B cell (primary cell): ENCODE data around the gene GBX1. TPM values are rescaled to one million over a fixed set of nuclear protein-coding genes. Genes with fewer than 3 reads are reported as not detected.

Source experiments
- ATAC-seq: fragments of 200-7000 bp; cut with Tn5 transposase; one replicate; pipeline ENCODE4 v1.10.0; 2021; ENCODE audit warnings: low read depth, mild to moderate bottlenecking, moderate number of reproducible peaks, moderate library complexity
- CTCF ChIA-PET: fragments of 350-600 bp; sonication (Branson Sonifier 250); formaldehyde crosslinking; loops from one replicate; lab custom pipeline; 2021; ENCODE audit warnings: antibody characterized with exemption, inconsistent platforms; lab: Charles Lee
- POLR2A ChIA-PET: fragments of 350-600 bp; sonication (Branson Sonifier 250); formaldehyde crosslinking; loops from one replicate; lab custom pipeline; 2021; ENCODE audit warnings: antibody characterized with exemption; lab: Charles Lee
- DNase-seq: peaks from one replicate; pipeline ENCODE4 v3.0.0; 2013
- H2AFZ ChIP-seq: 2 replicates; pipeline ENCODE4 v1.6.1; 2012; ENCODE audit warnings: mild to moderate bottlenecking, low read depth, low read length; ENCODE audit not compliant: insufficient read depth, poor library complexity, severe bottlenecking
- H3K27ac ChIP-seq, 2 donors: 1 replicate in 1 of 2; 2 replicates in 1 of 2; pipeline ENCODE4 v1.5.1; 2012 to 2013; ENCODE audit warnings: low read length in 2 of 2, mild to moderate bottlenecking in 2 of 2, moderate library complexity in 1 of 2
- H3K27me3 ChIP-seq, 4 experiments: fragments of 200-600 bp in 1 of 4; sonication (generic) in 1 of 4; replicated peaks in 1 of 4; 1 replicate in 2 of 4; 2 replicates in 2 of 4; pipeline versions ENCODE4 v1.6.1 to v1.7.0; 2013 to 2016; ENCODE audit warnings: low read length in 3 of 4, mild to moderate bottlenecking in 2 of 4, mixed read lengths in 1 of 4, moderate library complexity in 1 of 4; ENCODE audit not compliant: insufficient read depth in 4 of 4, control insufficient read depth in 3 of 4; ENCODE audit errors: control extremely low read depth in 1 of 4
- H3K36me3 ChIP-seq, 2 experiments: replicated peaks in 1 of 2; 1 replicate in 1 of 2; 2 replicates in 1 of 2; pipeline versions ENCODE4 v1.6.1 to v1.7.1; 2013; ENCODE audit warnings: low read length in 1 of 2; ENCODE audit not compliant: insufficient read depth in 2 of 2, control insufficient read depth in 1 of 2; ENCODE audit errors: control extremely low read depth in 1 of 2, extremely low read depth in 1 of 2
- H3K4me1 ChIP-seq, 2 donors: fragments of 200-600 bp in 1 of 2; sonication (generic) in 1 of 2; 1 replicate in 1 of 2; 2 replicates in 1 of 2; pipeline versions ENCODE4 v1.5.1 to v1.6.1; 2013 to 2017; ENCODE audit warnings: low read length in 2 of 2; ENCODE audit not compliant: control insufficient read depth in 2 of 2, insufficient read depth in 2 of 2
- H3K4me2 ChIP-seq: replicated peaks from 2 replicates; pipeline ENCODE3; 2012; ENCODE audit warnings: mild to moderate bottlenecking, low read depth, low read length; ENCODE audit not compliant: poor library complexity, severe bottlenecking
- H3K4me3 ChIP-seq, 5 experiments: fragments of 200-600 bp in 1 of 5; sonication (generic) in 1 of 5; 1 replicate in 3 of 5; 2 replicates in 2 of 5; pipeline versions ENCODE4 v1.5.1 to v1.7.0; 2011 to 2016; ENCODE audit warnings: low read length in 4 of 5, mild to moderate bottlenecking in 4 of 5, low read depth in 2 of 5, control low read depth in 1 of 5, moderate library complexity in 1 of 5; ENCODE audit not compliant: insufficient read depth in 1 of 5; ENCODE audit errors: control extremely low read depth in 1 of 5, extremely low read depth in 1 of 5
- H3K79me2 ChIP-seq: fragments of 200-600 bp; sonication (generic); one replicate; pipeline ENCODE4 v1.6.0; 2016; ENCODE audit warnings: low read length; ENCODE audit not compliant: control insufficient read depth, insufficient read depth
- H3K9ac ChIP-seq: fragments of 200-600 bp; sonication (generic); 2 replicates; pipeline ENCODE4 v1.6.1; 2017; ENCODE audit warnings: mild to moderate bottlenecking, low read length, moderate library complexity
- H3K9me3 ChIP-seq, 3 donors: one replicate each; pipeline versions ENCODE4 v1.6.1 to v1.7.1; 2013; ENCODE audit warnings: low read length in 2 of 3; ENCODE audit not compliant: control insufficient read depth in 2 of 3, insufficient read depth in 1 of 3; ENCODE audit errors: control extremely low read depth in 1 of 3
- H4K20me1 ChIP-seq: 2 replicates; pipeline ENCODE4 v1.6.0; 2012; ENCODE audit warnings: mild to moderate bottlenecking, low read length; ENCODE audit not compliant: insufficient read depth, control insufficient read depth, poor library complexity, severe bottlenecking
- H3K27ac Mint-ChIP-seq: one replicate; pipeline ENCODE4 v1.8.0; 2021; ENCODE audit warnings: mixed read lengths
- H3K27me3 Mint-ChIP-seq: one replicate; pipeline ENCODE4 v1.8.0; 2021; ENCODE audit warnings: mixed read lengths
- H3K4me1 Mint-ChIP-seq: one replicate; pipeline ENCODE4 v1.8.0; 2021; ENCODE audit warnings: mixed read lengths
- H3K4me3 Mint-ChIP-seq: one replicate; pipeline ENCODE4 v1.8.0; 2021; ENCODE audit warnings: mixed read lengths
- H3K9me3 Mint-ChIP-seq: one replicate; pipeline ENCODE4 v1.8.0; 2022; ENCODE audit warnings: mixed read lengths; ENCODE audit not compliant: insufficient read depth
- CTCF ChIP-seq: fragments of 200-600 bp; IDR thresholded peaks from one replicate; pipeline ENCODE4 v1.8.0; 2022; ENCODE audit warnings: antibody characterized with exemption, mild to moderate bottlenecking
- EZH2 ChIP-seq: IDR thresholded peaks from 2 replicates; pipeline ENCODE4 v1.6.1; 2012; ENCODE audit warnings: borderline replicate concordance, low read depth, mild to moderate bottlenecking, moderate library complexity, low read length; ENCODE audit not compliant: insufficient read depth, poor library complexity, severe bottlenecking
- WGBS: methylation state at CpG from one replicate; pipeline ENCODE4 v1.1.5; 2013; ENCODE audit warnings: missing lambda C conversion rate; ENCODE audit not compliant: insufficient coverage; 5-methylcytosine and 5-hydroxymethylcytosine counted together
- intact Hi-C: fragments of 100-400 bp; cut with micrococcal nuclease; formaldehyde crosslinking; loops from one replicate; pipeline ENCODE4 v1.10.0; 2022
- polyA plus RNA-seq: library from polyadenylated mRNA; depleted of rRNA; stranded (reverse); fragments of >200 nt; gene quantifications from 2 replicates; pipeline ENCODE4 v1.2.3, GENCODE V29; 2012
- total RNA-seq, 2 donors: library from RNA; stranded (reverse); fragments of 120-200 nt in 1 of 2; gene quantifications; 1 replicate in 1 of 2; 2 replicates in 1 of 2; pipeline versions ENCODE4 v1.2.3 to v1.2.4, GENCODE V29; 2013 to 2022

Gene GBX1
- total and polyA plus RNA-seq, 2 donors (not counting 1 experiment from before 2014, with no cell fraction given): not detected

DNA sequence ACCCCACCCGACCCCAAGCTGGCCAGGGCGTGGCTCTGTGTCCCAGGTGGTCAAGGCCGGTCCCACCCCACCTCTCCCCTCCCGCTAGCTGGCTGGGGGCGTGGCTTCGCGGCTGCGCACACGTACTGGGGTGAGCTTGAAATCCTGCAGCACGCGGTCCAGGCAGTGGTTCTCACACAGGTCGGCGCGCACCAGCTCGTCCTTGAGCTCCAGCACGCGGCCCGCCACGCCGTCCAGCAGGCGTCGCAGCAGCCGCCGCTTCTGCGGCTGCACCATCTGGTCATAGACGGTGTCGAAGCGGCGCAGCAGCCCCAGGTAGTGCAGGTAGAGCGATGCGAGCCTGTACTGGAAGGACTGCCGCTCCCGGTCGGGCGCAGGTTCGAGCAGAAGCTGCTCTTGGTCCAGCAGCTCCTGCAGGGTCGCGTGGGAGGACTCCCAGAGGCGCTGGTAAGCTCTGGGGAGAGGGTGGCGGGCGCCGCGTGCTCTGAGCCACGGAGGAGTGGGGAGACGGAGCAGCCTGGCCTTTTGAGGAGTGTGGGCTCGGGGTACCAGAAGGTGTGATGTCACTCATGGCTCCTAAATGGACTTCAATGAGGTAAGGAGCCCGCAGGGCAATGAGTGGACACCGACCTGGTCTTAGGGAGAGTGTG lies 37.0 kb upstream of the GBX1 start:
- H3K27ac Mint-ChIP-seq: no peak overlapping the region
- CTCF ChIA-PET: no interaction called here
- no peaks in the 10 kb centered on the region for H3K36me3 ChIP-seq
- H3K4me3 ChIP-seq: no peak overlapping the region
- H3K27ac ChIP-seq: no peak overlapping the region
- DNase-seq: no peak
- TF ChIP-seq CTCF (no peak), EZH2 (no peak)
- no peak overlapping the region for H3K4me3 Mint-ChIP-seq
- no peak overlapping the region for H3K9ac ChIP-seq
- no peaks in the 10 kb centered on the region for H4K20me1 ChIP-seq
- no peaks in the 10 kb centered on the region for H3K9me3 ChIP-seq
- no peak for ATAC-seq
- no peak overlapping the region for H2AFZ ChIP-seq
- POLR2A ChIA-PET: no interaction called here
- peaks cover 0 to 22% (median 1%) of the 10 kb centered on the region in 4 experiments for H3K27me3 ChIP-seq
- no peak overlapping the region for H3K4me2 ChIP-seq
- no peaks in the 10 kb centered on the region for H3K9me3 Mint-ChIP-seq
- H3K79me2 ChIP-seq: no peaks in the 10 kb centered on the region
- H3K27me3 Mint-ChIP-seq: peaks cover 23% of the 10 kb centered on the region
- intact Hi-C loops: no loop called here
- no peaks in the 10 kb centered on the region for H3K4me1 Mint-ChIP-seq
- no peaks in the 10 kb centered on the region for H3K4me1 ChIP-seq
- 85% methylated on average over 47 of the region's 48 CpGs for WGBS

DNA sequence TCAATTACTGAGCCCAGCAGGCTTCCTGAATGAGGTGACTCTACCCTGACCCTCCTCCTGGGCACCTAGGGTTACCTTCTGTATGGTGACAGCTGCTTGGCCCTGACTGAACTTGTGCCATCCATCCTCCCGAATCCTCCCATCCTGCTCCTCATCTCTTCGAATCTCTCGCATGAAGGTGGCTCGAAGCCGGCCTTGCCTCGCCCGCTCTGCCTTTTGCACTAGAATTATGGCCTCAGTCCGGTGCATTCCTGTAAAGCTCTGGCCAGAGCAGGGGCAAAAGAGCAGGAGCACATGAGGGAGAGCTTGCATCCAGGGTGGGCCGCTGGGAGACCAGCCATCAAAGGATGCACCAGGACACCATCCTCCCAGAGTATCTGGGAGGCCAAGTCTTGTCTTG lies 35.3 kb upstream of the GBX1 start:
- H3K27me3 Mint-ChIP-seq: peaks cover 23% of the 10 kb centered on the region
- POLR2A ChIA-PET: no interaction called here
- TF ChIP-seq EZH2 (no peak), CTCF (no peak)
- H3K4me1 Mint-ChIP-seq: no peaks in the 10 kb centered on the region
- ATAC-seq (no peak), DNase-seq (no peak)
- H3K27ac ChIP-seq: no peak overlapping the region
- H3K4me1 ChIP-seq: no peaks in the 10 kb centered on the region
- no peaks in the 10 kb centered on the region for H3K79me2 ChIP-seq
- peaks cover 0 to 26% (median 1%) of the 10 kb centered on the region in 4 experiments for H3K27me3 ChIP-seq
- no peak overlapping the region for H3K4me2 ChIP-seq
- intact Hi-C loops: no loop called here
- no peaks in the 10 kb centered on the region for H3K9me3 Mint-ChIP-seq
- H2AFZ ChIP-seq: no peak overlapping the region
- H3K27ac Mint-ChIP-seq: no peak overlapping the region
- CTCF ChIA-PET: no interaction called here
- H3K9me3 ChIP-seq: no peaks in the 10 kb centered on the region
- H3K4me3 Mint-ChIP-seq: no peak overlapping the region
- 98% methylated on average over 6 of the region's 9 CpGs for WGBS
- H3K36me3 ChIP-seq: no peaks in the 10 kb centered on the region
- H3K4me3 ChIP-seq: no peak overlapping the region
- no peak overlapping the region for H3K9ac ChIP-seq
- no peaks in the 10 kb centered on the region for H4K20me1 ChIP-seq
